HepG2 (cell line): ENCODE measurements around the gene SERPINB1. TPM values are rescaled to one million over a fixed set of nuclear protein-coding genes. Genes with fewer than 3 reads are reported as not detected.

ENCODE experiments used
- ATAD3A ChIP-seq: sonication (generic); formaldehyde crosslinking; IDR thresholded peaks from 2 replicates; pipeline ENCODE4 v1.4.0; 2020; ENCODE audit warnings: missing genetic modification reagents
- ATF7 ChIP-seq, 2 experiments: fragments of 450-650 bp in 1 of 2; sonication (generic) in 1 of 2; formaldehyde crosslinking in 1 of 2; IDR thresholded peaks; 2 replicates each; pipeline versions ENCODE4 v1.4.0 to v1.6.1; 2016 to 2020; ENCODE audit warnings: antibody characterized with exemption in 1 of 2, mild to moderate bottlenecking in 1 of 2, missing genetic modification reagents in 1 of 2
- EP300 ChIP-seq, 3 experiments: sonication (generic) in 1 of 3; formaldehyde crosslinking in 1 of 3; IDR thresholded peaks; 2 replicates each; pipeline versions ENCODE4 v1.5.1 to v1.6.1; 2011 to 2020; ENCODE audit warnings: low read depth in 2 of 3, low read length in 2 of 3, borderline replicate concordance in 1 of 3, improper control_type of control experiment in 1 of 3, mild to moderate bottlenecking in 1 of 3, missing genetic modification reagents in 1 of 3, moderate library complexity in 1 of 3
- HBP1 ChIP-seq: IDR thresholded peaks from 2 replicates; pipeline ENCODE4 v1.6.1; 2016; ENCODE audit warnings: low read depth, control low read depth
- HNF1B ChIP-seq: sonication (generic); formaldehyde crosslinking; IDR thresholded peaks from 2 replicates; pipeline ENCODE4 v1.5.1; 2020; ENCODE audit warnings: mild to moderate bottlenecking, moderate library complexity, missing genetic modification reagents
- IKZF5 ChIP-seq: IDR thresholded peaks from 2 replicates; pipeline ENCODE4 v1.6.1; 2018; ENCODE audit warnings: missing genetic modification reagents, mild to moderate bottlenecking, missing compliant biosample characterization
- polyA plus RNA-seq, 8 experiments: library from polyadenylated mRNA; depleted of rRNA in 3 of 8; stranded (reverse) in 7 of 8; unstranded in 1 of 8; fragments of >200 nt; fragmentation: Illumina TruSeq in 4 of 8; extraction: Trizol in 4 of 8; gene quantifications; 2 replicates each; pipeline versions ENCODE4 v1.2.1 to v1.2.3, GENCODE V29; 2011 to 2016; ENCODE audit warnings: low read depth in 4 of 8, missing spikeins in 1 of 8, mixed read lengths in 1 of 8; ENCODE audit not compliant: insufficient read depth in 1 of 8
- total RNA-seq, 5 experiments: library from RNA; depleted of rRNA; stranded (reverse); fragments of >200 nt; fragmentation: Illumina TruSeq; extraction: Trizol; gene quantifications; 2 replicates each; pipeline ENCODE4 v1.2.3, GENCODE V29; 2016; ENCODE audit warnings: low read depth in 1 of 5

Gene SERPINB1
- total and polyA plus RNA-seq, 2 of the 13 experiments (the other 11 are each of a cell fraction or from before 2014, with no cell fraction given), result 41.4 to 60.5 TPM

- TF ChIP-seq IKZF5 (CRISPR knock-in tag), result no peak
- no peak for TF ChIP-seq ATAD3A (CRISPR knock-in tag)
- TF ChIP-seq ATF7 (IDR thresholded peaks at IDR 0.05), result no peak
- no peak for TF ChIP-seq ATF7 (CRISPR knock-in tag; IDR thresholded peaks at IDR 0.05)
- no peak for TF ChIP-seq HBP1 (CRISPR knock-in tag)
- no peak for TF ChIP-seq HNF1B (CRISPR knock-in tag)
- TF ChIP-seq EP300 (IDR thresholded peaks at IDR 0.05; ENCODE audit: low read depth in 2 of 2, low read length in 2 of 2), result no peak
- TF ChIP-seq EP300 (CRISPR knock-in tag; IDR thresholded peaks at IDR 0.05; ENCODE audit: borderline replicate concordance), result no peak
Measured at GRCh38 chr6:2873643-2874042, 32.0 kb upstream of the SERPINB1 start (continued).
